Skeletal muscle tissue (tissue), 4 donors: Measurements from ENCODE around the gene FAM107A. TPM values are rescaled to one million over a fixed set of nuclear protein-coding genes. Genes with fewer than 3 reads are reported as not detected.
"Not testable (repeated sequence)": the region's sequence is repeated elsewhere in the genome, so short reads cannot be mapped to it uniquely, and the experiment has no call there.

Source experiments
- H3K27ac ChIP-seq: one replicate; pipeline ENCODE4 v1.7.0; 2013; ENCODE audit warnings: mild to moderate bottlenecking, low read depth, low read length, inconsistent platforms
- H3K27me3 ChIP-seq, 3 donors: one replicate each; pipeline ENCODE4 v1.7.0; 2013; ENCODE audit warnings: low read length in 3 of 3; ENCODE audit not compliant: control insufficient read depth in 3 of 3, insufficient read depth in 3 of 3
- H3K36me3 ChIP-seq, 3 donors: one replicate each; pipeline ENCODE4 v1.7.0; 2013; ENCODE audit warnings: low read length in 3 of 3; ENCODE audit not compliant: control insufficient read depth in 3 of 3, insufficient read depth in 3 of 3
- H3K4me1 ChIP-seq, 3 donors: one replicate each; pipeline ENCODE4 v1.7.0; 2013; ENCODE audit warnings: low read length in 3 of 3, mild to moderate bottlenecking in 3 of 3; ENCODE audit not compliant: control insufficient read depth in 3 of 3, insufficient read depth in 3 of 3
- H3K4me3 ChIP-seq, 3 donors: one replicate each; pipeline ENCODE4 v1.7.0; 2013; ENCODE audit warnings: low read length in 3 of 3
- H3K9ac ChIP-seq, 3 donors: one replicate each; pipeline ENCODE4 v1.7.0; 2013; ENCODE audit warnings: low read length in 3 of 3, mild to moderate bottlenecking in 3 of 3, moderate library complexity in 2 of 3, low read depth in 1 of 3
- H3K9me3 ChIP-seq, 3 donors: one replicate each; pipeline ENCODE4 v1.7.0; 2013; ENCODE audit warnings: low read length in 3 of 3; ENCODE audit not compliant: control insufficient read depth in 3 of 3
- total RNA-seq: library from RNA; depleted of rRNA; stranded (reverse); fragments of >200 nt; gene quantifications from one replicate; pipeline ENCODE4 v1.2.3, GENCODE V29; 2014
- donor health status: Osteomylitis.

FAM107A gene
- total RNA-seq, 1 donor from 2014 or later = under 0.01 TPM

DNA sequence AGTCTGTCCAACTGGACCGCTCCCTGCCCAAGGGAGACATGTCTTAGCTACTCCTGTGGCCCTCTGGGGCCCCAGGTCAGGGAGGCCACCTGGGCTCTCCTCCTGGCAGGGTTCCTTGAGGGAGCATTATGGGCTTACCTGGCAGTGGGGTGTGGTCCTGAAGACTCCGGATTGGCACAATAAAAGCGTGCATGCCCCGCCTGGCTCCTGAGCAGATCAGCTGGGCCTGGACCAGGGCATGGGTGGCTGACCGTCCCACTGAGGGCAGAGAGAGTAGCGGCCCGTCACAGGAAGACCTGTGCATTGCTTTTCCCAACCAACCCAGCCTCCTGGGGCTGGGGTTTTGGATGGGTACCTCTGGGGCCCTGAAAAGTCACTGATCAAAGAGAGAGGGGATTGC is 45.6 kb downstream of the FAM107A start:
- peaks cover 13 to 38% (median 24%) of the 10 kb centered on the region in 3 donors for H3K36me3 ChIP-seq
- no peak overlapping the region for H3K27ac ChIP-seq
- no peak overlapping the region for H3K4me3 ChIP-seq

DNA sequence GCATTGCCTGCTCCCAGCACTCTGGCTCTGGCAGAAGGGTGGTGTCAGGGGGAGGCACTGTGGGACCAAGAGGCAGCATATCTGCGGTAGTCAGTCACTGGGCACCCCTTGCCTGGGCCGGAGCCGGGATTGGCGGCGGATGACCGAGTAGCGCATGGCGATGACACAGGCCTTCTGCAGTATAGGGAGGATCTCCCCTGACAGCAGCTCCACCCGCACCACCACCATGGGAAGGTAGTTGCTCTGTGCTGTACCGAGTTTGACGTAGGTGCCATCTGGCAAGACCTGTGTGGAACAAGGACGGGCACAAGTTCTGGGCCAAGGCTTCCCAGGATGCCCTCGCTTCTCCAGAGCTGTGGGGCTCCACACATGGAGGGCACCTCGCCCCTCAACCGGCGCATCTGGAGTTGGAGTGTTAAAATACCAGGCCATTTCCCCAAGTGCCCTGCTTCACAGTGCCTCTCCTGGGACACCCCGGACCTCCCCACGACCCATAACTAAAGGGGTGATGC is 46.8 kb downstream of the FAM107A start:
- Histone ChIP-seq H3K9me3 (no peaks in the 10 kb centered on the region), H3K4me3 (no peak overlapping the region), H3K27ac (no peak overlapping the region), H3K36me3 (peaks cover 13 to 45% (median 28%) of the 10 kb centered on the region in 3 donors), H3K27me3 (no peaks in the 10 kb centered on the region), H3K4me1 (peaks cover 3 to 7% (median 5%) of the 10 kb centered on the region in 3 donors), H3K9ac (no peak overlapping the region)

More for the DNA sequence above, 45.6 kb downstream of the FAM107A start:
- H3K27me3 ChIP-seq = no peaks in the 10 kb centered on the region
- H3K4me1 ChIP-seq = peaks cover 12 to 18% (median 16%) of the 10 kb centered on the region in 3 donors
- no peak overlapping the region for H3K9ac ChIP-seq
- no peaks in the 10 kb centered on the region for H3K9me3 ChIP-seq

DNA sequence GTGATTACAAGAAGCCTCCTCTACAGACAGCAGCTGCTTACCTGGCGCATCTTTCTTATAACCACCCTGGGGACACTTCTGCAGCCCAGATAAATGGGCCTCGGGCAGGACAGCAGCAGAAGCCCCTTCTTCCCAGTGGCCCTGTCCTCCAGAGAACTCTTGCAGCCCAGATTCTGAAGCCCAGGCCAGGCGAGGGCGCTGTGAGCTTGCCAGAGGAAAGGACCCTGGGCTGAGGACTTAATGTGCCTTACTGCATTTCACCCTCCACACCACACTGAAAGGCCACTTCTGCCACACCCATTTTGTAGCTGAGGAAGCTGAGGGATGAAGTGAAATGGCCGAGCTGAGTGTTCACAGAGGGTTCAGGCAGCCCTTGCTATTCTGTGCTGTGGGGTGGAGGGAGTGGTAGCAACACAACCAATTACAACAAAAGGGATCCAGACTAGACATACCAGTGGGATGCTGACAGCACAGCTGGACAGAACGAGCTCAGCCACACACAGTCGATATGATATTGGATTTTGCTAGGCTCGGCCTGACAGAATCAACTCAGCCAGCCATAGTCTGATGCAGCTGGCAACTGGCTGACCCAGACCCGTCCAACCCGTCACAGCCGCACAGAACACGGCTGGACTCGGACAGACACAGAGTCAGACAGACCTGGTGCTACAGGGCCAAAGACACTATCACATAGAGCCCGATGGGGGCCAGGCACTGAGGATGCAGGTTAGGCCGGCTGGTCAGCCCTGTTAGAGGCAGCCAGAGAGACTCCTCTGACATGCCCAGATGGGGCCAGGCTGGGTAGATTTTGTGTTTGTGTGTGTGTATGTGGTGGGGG is 47.5 kb downstream of the FAM107A start:
- Histone ChIP-seq H3K27me3 (no peaks in the 10 kb centered on the region), H3K27ac (no peak overlapping the region), H3K4me3 (no peak overlapping the region), H3K9me3 (no peaks in the 10 kb centered on the region), H3K4me1 (peaks cover 3 to 7% (median 3%) of the 10 kb centered on the region in 3 donors), H3K9ac (no peak overlapping the region), H3K36me3 (peaks cover 13 to 45% (median 31%) of the 10 kb centered on the region in 3 donors)

DNA sequence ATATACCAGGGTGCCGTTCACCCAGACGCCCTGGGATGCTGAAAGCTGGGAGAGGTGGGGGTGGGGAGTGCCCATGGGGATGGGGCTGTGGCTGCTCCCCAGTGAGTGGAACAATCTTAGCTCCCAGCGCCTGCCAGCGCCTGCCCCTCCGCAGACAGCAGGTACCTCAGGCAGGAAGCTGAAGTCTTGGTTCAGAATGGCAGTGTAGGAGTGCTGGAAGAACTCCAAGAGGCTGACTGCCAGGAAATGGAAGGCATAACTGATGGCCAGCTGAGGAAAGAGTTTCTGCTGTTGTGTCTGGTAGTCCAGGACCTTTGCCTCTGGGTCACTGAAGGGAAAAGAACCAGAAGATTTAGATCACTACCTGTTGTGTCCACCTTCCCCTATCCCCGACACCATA is 48.6 kb downstream of the FAM107A start:
- H3K9ac ChIP-seq = no peak overlapping the region
- H3K4me3 ChIP-seq = no peak overlapping the region
- H3K27me3 ChIP-seq = no peaks in the 10 kb centered on the region
- peaks cover 21 to 45% (median 32%) of the 10 kb centered on the region in 3 donors for H3K36me3 ChIP-seq
- H3K27ac ChIP-seq = no peak overlapping the region
- H3K9me3 ChIP-seq = no peaks in the 10 kb centered on the region
- H3K4me1 ChIP-seq = peaks cover 3 to 7% (median 3%) of the 10 kb centered on the region in 3 donors

DNA sequence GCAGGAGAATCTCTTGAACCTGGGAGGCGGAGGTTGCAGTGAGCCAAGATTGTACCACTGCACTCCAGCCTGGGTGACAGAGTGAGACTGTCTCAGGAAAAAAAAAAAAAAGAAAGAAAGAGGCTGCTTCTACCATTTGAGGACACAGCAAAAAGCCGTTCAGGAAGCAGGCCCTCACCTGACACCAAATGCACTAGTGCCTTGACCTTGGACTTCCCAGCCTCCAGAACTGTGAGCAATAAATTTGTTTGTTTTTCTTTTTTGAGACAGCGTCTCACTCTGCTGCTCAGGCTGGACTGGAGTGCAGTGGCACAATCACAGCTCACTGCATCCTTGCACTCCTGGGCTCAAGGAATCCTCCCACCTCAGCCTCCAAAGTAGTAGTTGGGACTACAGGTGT is 49.8 kb downstream of the FAM107A start:
- H3K4me1 ChIP-seq, H3K4me3 ChIP-seq, H3K9me3 ChIP-seq, H3K9ac ChIP-seq, H3K27ac ChIP-seq, H3K27me3 ChIP-seq: not testable (repeated sequence)
- H3K36me3 ChIP-seq = peaks cover 24 to 43% (median 32%) of the 10 kb centered on the region in 3 donors

- Histone ChIP-seq H3K4me1 (no peaks in the 10 kb centered on the region), H3K36me3 (peaks cover 26 to 48% (median 40%) of the 10 kb centered on the region in 3 donors), H3K4me3 (no peak overlapping the region), H3K9me3 (no peaks in the 10 kb centered on the region), H3K9ac (no peak overlapping the region), H3K27ac (no peak overlapping the region), H3K27me3 (no peaks in the 10 kb centered on the region)
Observed at GRCh38 chr3:58526515-58526957, 50.7 kb downstream of the FAM107A start.

GRCh38 chr3:58524326-58524888 is 52.8 kb downstream of the FAM107A start:
- H3K4me3 ChIP-seq = no peak overlapping the region
- H3K9me3 ChIP-seq = no peaks in the 10 kb centered on the region
- no peaks in the 10 kb centered on the region for H3K4me1 ChIP-seq
- H3K36me3 ChIP-seq = peaks cover 16 to 34% (median 30%) of the 10 kb centered on the region in 3 donors
- no peak overlapping the region for H3K27ac ChIP-seq
- no peaks in the 10 kb centered on the region for H3K27me3 ChIP-seq
- no peak overlapping the region for H3K9ac ChIP-seq

GRCh38 chr3:58522759-58523425 is 54.3 kb downstream of the FAM107A start:
- Histone ChIP-seq H3K9ac (no peak overlapping the region), H3K36me3 (peaks cover 13 to 31% (median 24%) of the 10 kb centered on the region in 3 donors), H3K4me3 (no peak overlapping the region)

GRCh38 chr3:58521917-58522631 is 55.1 kb downstream of the FAM107A start:
- Histone ChIP-seq H3K4me3 (no peak overlapping the region), H3K9me3 (no peaks in the 10 kb centered on the region), H3K27ac (no peak overlapping the region), H3K9ac (no peak overlapping the region), H3K36me3 (peaks cover 13 to 30% (median 22%) of the 10 kb centered on the region in 3 donors), H3K27me3 (no peaks in the 10 kb centered on the region), H3K4me1 (no peaks in the 10 kb centered on the region)

More at GRCh38 chr3:58522759-58523425, 54.3 kb downstream of the FAM107A start:
- H3K9me3 ChIP-seq = no peaks in the 10 kb centered on the region
- no peak overlapping the region for H3K27ac ChIP-seq
- H3K27me3 ChIP-seq = no peaks in the 10 kb centered on the region
- no peaks in the 10 kb centered on the region for H3K4me1 ChIP-seq
